Embryonic facial prominence (tissue), 1 donor: ENCODE measurements around the gene TREX2.
A peak's percentile ranks its signal among the peaks of the same experiment; 100 is the strongest.

ENCODE experiments used
- DNase-seq: peaks from one replicate; pipeline ENCODE4 v3.0.0-alpha.2; 2016; ENCODE audit errors: extremely low spot score

TREX2 gene

DNA sequence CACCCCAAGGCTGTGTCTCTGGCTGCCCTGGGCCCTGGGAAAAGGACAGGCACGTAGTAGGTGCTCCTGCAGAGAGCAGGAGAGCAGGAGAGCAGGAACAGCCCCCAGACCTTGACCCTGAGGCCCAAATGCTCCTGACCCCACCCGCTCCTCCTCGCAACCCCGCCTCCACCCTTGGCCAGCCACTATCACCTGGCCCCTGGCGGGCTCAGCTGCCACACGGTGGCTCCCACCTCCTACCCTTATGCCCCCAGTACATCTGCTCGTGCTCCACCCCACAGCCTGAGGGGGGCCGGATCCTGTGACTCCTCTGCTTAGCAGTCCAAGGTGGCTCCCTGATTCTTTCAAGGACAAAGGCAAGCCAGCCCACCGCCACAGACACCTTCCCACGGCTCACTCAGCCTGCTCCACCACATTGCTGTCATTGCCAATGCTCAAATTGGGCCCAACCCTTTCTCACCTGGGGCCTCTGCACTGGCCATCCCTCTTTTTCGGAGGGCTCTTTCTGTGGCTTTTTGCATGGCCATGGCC is 30.0 kb upstream of the TREX2 start:
- DNase-seq, result no peak

DNA sequence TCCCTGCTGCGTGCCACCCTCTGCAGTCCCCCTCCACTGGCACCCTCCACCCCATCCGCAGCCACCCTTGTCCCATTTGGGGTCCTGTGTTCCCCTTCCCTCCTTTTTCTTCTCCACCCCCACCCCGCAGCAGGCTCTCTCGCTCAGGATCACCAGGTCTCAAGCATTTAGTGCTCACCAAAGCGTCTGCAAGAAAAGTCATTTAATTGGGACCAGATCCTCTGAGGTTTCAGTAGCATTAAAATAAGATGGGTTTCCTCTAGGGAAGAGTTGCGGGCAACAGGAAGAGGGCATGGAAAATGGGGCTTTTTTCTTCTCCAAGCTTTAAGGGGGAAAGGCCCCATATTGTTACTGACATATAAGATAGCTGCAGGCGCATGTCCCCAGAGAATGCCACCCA is 29.4 kb upstream of the TREX2 start:
- DNase-seq, result peak; percentile 6

DNA sequence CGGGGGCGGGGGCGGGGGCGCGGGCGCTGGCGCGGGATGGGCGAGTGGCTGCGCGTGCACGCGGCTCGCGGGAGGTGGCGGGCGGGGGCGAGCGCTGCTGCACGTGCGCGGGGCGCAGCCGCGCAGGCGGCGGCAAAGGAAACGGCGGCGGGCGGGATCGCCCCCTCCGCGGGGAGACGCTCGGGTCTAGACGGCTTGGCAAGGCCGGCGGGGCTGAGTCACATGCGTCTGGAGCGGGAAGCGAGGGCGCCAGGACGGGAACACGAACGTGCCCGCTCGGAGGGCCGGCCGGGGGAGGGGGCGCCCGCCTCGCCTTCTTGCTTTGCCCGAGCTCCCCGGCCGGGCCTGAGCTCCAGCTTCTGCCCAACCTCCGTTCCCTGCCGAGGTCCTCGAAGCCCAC is 28.9 kb upstream of the TREX2 start:
- peak; percentile 32 for DNase-seq

GRCh38 chrX:153474266-153474665 is 28.4 kb upstream of the TREX2 start:
- DNase-seq, result no peak

GRCh38 chrX:153473126-153473525 is 27.3 kb upstream of the TREX2 start:
- DNase-seq, result no peak

- DNase-seq, result no peak
Observed at GRCh38 chrX:153471663-153472280, 25.9 kb upstream of the TREX2 start.

- DNase-seq, result peak; percentile 71
Observed at GRCh38 chrX:153470411-153471363, 24.8 kb upstream of the TREX2 start, which contains the start of gene HAUS7. Gene HAUS7 (minus strand): TSS chrX:153470576. CDS start chrX:153470557, 19 bp downstream.

GRCh38 chrX:153469811-153470410 is 24.1 kb upstream of the TREX2 start:
- no peak for DNase-seq

DNA sequence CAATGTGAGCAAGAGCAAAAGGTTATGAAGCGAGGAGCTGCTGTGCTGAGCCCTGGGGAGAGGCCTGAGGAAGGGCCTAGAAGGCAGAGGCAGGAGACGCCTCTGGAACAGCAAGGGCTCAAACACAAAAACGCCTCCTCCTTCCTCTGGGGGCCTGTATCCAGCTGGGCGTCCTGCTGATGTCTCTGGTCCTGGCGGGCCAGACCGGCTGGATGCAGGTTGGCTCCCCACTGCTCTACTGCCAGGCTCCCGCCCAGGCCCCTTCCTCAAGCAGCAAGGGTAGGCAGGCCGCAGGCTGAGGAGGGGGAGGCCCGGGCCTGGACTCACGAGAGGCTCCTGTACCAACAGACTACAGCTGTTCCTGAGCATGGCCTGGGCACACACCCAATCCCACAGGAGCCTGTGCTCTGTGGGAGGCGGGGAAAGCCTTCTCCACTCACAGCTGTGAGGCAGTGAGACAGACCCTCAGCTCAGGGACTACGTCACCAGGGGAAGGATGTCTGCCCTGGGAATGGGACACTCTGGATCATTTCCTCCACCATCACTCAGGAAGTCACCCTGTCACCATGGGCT is 22.2 kb upstream of the TREX2 start:
- DNase-seq, result no peak

DNA sequence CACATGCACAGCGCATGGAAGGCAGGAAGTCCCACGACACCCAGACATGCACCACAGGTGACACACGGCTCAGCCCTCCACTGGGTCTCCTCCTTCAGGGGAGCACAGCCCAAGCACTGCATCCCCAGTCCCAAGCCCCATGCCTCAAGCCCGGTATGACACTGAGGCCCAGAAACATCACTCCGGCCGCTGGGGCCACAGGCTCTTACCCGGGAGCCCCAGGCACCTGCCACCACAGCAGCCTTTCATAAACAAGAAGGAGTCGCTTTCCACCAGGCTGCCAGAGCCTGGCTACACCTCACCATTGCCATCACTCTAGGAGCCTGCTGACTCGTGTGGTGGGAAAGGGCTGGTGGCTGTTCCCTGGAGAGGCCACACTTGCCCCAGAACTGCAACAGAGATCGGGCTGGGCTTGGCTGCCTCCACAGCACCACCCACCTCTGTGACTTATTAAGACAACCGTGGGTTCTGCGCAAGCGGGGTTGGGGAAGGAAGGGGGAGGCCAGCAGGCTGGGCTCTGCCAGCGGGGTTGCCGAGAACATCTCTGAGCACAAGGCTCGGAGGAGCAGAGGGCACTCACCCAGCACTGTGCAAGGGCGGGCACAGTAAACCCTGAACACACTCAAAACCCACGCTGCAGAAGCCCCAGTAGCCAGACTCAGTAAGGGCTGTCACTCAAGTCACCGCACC is 20.0 kb upstream of the TREX2 start:
- no peak for DNase-seq

DNA sequence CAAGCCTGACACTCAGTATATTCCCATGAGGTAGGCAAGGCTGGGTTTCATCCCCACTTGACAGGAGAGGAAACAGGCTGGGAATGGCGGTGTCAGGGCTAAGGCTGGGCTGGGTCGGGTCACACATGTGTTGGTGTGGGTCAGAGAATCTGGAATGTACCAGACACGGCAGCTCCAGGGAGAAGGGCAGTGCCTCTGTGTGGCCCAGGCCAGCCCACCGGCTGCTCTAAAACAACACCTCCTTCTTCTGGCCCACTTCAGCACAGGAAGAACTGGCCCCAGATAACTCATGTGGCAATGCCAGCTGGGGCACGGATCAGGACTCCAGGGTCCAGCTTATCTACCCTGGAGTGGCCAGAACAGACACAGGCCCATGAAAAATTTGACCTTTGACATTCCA is 18.3 kb upstream of the TREX2 start:
- no peak for DNase-seq

GRCh38 chrX:153463556-153463955 is 17.7 kb upstream of the TREX2 start:
- no peak for DNase-seq

DNA sequence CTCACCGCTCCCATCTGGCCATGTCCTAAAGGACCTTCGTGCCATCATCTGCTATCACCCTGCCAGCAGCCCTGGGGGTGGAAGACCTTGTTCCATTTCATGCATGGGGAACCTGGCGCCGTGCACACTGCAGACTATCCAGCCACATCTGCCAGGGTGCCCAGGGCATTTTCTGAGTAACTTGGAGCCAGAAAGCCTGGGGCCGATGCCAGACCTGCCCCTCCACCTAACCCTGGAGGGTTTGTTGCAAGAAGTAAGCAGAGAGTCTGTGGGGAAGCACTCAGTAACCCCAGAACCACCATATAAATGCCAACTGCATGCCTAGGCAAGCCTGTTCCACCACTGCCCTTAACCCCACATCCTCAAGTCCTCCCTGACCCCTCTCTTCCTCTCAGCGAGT is 17.2 kb upstream of the TREX2 start:
- DNase-seq, result no peak

DNA sequence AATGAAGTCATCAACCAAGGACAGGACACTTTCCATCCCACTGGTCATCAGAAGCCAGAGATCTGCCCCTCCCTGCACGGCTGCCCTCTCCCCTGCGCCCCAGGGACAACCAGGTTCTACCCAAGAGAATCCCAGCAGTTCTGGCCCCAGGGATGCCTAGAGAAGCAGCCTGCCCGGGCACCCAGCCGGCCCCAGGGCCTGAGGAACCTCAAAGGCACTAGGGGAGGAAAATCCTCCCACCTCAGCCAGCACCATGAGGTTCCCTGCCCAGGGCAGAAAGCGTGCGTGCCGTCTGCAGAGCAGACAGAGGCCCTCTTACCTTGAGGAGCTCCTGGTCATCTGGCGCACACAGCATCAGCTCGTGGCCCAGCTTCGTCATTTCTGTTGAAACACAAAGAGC is 16.4 kb upstream of the TREX2 start:
- no peak for DNase-seq

DNA sequence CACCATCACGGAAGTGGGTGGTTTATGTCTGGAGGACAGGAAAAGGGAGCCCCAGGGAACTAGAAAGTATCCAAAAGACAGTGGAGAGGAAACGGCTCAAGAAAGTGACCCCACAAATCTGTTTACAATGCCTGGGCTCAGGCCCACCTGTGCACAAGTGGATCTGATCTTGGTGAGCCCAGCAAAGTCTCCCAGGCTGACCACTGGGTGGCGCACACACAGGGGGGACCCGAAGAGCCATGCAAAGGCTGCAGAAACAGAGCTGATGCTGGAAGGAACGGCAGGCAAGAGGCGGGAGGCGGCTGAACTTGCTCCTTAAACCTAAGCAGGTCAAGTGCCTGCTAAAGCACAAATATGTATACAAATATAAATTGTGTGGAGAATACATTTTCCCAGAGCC is 15.0 kb upstream of the TREX2 start:
- DNase-seq, result no peak

DNA sequence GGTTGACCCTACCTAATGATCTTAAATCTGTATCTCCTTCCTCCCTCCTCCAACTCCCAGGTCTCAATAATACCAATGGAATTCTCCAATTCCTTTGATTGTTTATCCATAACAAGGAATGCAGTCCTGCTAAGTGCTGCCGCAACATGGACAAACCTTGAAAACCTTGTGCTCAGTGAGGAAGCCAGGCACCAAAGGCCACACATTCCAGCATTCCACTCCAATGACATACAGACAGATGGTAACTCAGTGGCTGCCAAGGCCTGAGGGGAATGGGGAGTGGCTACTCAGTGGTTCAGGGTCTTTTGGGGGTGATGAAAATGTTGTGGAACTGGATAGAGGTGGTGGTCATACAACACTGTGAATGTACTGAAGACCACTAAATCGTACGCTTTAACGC is 14.1 kb upstream of the TREX2 start:
- no peak for DNase-seq

DNA sequence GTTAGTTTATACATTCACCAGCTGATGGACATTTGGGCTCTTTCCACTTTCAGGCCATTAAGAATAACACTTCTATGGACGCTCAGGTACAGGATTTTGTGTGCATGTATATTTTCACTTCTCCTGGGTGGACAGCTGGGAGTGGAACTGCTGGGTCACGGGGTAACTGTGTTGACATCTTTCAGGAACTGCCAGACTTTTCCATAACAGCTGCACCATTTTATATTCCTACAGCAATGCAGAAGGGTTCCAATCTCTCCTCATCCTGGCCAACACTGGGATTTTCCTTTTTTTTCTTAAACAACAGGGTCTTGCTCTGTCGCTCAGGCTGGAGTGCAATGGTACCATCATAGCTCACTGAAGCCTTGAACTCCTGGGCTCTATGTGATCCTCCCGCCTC is 12.6 kb upstream of the TREX2 start:
- DNase-seq, result no peak

GRCh38 chrX:153457827-153458466 is 12.1 kb upstream of the TREX2 start:
- DNase-seq, result no peak

GRCh38 chrX:153457136-153457825 is 11.4 kb upstream of the TREX2 start:
- no peak for DNase-seq

DNA sequence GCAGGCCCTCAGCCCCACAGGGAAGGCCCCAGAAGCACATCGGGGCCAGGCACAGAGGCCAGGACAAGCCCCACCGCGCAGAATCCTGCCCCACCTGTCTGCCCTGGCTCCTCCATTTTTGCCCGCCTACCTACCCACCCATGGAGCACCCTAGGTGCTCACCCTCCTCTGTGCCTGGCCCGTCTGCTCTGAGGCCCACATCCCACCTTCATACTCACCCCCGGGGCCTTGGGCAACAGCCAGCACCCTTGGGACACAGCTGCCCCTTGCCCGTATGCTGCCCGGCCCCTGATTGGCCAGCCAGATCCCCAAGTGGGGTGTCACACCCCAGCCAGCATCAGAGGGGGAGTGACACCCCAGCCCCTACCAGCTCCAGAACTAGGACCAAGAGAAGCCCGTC is 10.8 kb upstream of the TREX2 start:
- no peak for DNase-seq
